GM13977 (cell line): ENCODE data around the gene CISD2.
"Not testable (repeated sequence)": the region's sequence is repeated elsewhere in the genome, so short reads cannot be mapped to it uniquely, and the experiment has no call there.

Experiments
- DNase-seq: peaks from one replicate; pipeline ENCODE4 v3.0.0; 2012; ENCODE audit warnings: low spot score
- in situ Hi-C: fragments of 300-500 bp; cut with MboI; formaldehyde crosslinking; loops from one replicate; pipeline ENCODE4 v1.12.0; 2022; ENCODE audit warnings: low sequenced_read_pairs, low pct_unique_long_range_greater_than_20kb, mixed read lengths, inconsistent platforms; ENCODE audit not compliant: unreplicated experiment
- TF ChIP-seq, protein P1 (sequence below): IDR thresholded peaks from 2 replicates; pipeline ENCODE4 v1.5.1; 2012; ENCODE audit warnings: mild to moderate bottlenecking, control low read depth; ENCODE audit not compliant: insufficient read depth; ENCODE audit errors: extremely low read depth, missing control alignments

CISD2 gene, protein sequence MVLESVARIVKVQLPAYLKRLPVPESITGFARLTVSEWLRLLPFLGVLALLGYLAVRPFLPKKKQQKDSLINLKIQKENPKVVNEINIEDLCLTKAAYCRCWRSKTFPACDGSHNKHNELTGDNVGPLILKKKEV

DNA sequence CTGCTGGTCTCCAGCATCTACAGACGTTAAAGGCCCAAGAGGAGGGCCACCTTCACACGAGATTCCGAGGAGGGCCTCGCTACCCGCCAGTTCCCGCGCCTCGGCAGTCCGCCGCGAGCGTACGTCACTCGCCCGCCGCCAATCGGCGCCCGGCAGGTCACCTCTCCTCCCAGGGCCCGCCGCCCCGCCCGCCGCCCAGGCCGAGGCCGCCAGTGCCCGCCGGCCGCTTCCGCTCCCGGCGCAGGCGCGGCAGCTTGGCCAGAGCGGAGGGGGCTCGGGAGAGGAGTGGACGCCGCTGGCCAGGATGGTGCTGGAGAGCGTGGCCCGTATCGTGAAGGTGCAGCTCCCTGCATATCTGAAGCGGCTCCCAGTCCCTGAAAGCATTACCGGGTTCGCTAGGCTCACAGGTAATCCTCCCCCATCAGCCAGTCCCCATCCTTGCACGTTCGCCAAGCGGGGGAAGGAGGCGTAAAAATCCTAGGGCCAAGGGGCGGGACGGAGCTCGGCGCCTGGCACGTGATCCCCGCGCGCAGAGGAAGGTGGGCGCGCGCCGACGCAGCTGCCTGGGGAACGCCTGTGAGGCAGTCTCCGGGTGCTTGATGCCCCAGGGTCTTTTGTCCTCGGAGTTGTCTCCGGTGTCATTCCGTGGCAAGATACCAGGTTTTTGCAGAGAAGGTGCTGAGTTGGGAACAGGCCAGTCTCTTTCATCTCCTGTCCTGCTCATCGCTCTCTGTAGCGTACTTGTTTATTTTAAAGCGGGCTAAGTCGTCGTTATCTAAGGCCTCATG, at the start of gene CISD2:
Gene CISD2 (plus strand): TSS at position 212 of the 788 bp plus-strand sequence. CDS start 93 bp downstream, at position 305.
- DNase-seq, result peak; percentile 91
- TF ChIP-seq, protein P1, sequence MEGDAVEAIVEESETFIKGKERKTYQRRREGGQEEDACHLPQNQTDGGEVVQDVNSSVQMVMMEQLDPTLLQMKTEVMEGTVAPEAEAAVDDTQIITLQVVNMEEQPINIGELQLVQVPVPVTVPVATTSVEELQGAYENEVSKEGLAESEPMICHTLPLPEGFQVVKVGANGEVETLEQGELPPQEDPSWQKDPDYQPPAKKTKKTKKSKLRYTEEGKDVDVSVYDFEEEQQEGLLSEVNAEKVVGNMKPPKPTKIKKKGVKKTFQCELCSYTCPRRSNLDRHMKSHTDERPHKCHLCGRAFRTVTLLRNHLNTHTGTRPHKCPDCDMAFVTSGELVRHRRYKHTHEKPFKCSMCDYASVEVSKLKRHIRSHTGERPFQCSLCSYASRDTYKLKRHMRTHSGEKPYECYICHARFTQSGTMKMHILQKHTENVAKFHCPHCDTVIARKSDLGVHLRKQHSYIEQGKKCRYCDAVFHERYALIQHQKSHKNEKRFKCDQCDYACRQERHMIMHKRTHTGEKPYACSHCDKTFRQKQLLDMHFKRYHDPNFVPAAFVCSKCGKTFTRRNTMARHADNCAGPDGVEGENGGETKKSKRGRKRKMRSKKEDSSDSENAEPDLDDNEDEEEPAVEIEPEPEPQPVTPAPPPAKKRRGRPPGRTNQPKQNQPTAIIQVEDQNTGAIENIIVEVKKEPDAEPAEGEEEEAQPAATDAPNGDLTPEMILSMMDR, result no peak
- in situ Hi-C loops, result no loop called here

DNA sequence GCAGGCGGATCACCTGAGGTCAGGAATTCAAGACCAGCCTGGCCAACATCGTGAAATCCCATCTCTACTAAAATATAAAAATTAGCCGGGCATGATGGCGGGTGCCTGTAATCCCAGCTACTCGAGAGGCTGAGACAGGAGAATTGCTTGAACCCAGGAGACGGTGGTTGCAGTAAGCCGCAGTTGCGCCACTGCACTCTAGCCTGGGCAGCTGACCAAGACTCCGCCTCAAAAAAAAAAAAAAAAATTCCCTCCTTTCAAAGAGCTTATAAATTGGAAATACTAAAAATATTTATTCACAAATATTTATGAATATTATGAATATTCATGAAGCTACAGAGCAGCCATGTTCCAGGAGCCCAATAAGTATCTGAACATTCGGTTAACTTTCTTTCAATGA, 49.7 kb upstream of the CISD2 start:
- in situ Hi-C loops, DNase-seq: not testable (repeated sequence)

GRCh38 chr4:102819588-102820365, 49.0 kb upstream of the CISD2 start:
- TF ChIP-seq, protein P1, result no peak
- in situ Hi-C loops, result no loop called here
- no peak for DNase-seq

GRCh38 chr4:102823464-102823863, 45.3 kb upstream of the CISD2 start:
- in situ Hi-C loops, result no loop called here
- no peak for DNase-seq
- TF ChIP-seq, protein P1, result no peak

DNA sequence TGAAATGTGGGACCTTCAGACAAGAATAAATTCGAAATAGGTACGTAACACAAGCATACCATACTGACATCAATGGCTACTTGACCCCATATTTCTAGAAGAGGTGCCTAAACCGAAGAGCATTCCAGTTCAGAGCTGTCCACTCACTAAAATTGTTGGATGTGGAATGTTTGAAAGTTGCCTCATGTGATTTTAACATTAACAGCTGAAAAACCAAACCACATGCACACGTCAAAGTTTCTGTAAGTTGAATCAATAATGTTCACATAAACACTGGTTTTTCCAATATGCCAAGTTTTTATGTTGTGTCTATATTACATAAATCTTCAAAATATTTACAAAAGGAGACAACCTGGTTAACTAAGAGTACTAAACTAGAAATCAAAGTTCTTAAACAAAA, 44.9 kb upstream of the CISD2 start:
- TF ChIP-seq, protein P1, result no peak
- DNase-seq, result no peak
- in situ Hi-C loops, result no loop called here

DNA sequence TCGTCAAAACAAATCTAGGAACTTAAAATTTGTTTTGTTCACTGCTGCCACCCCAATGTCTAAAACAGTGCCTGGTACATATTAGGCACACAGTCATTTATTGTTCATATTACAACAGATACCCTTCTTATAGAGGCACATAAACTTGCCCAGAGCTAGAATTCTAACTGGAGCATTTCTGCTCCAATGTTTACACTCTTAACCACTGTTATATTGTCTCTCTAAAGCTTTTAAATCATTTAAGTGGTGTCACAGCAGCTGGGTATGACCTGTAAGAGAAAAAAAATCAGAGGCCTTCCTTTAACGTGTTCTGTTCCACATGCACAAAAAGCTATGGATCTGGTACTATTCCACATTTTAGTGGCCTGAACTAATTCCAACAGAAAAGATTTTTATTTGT, 44.4 kb upstream of the CISD2 start:
- in situ Hi-C loops, result no loop called here
- TF ChIP-seq, protein P1, result no peak
- no peak for DNase-seq
